Gastroesophageal sphincter (tissue), 4 donors: ENCODE results near the gene BBOX1. TPM values are rescaled to one million over a fixed set of nuclear protein-coding genes. Genes with fewer than 3 reads are reported as not detected.

Experiments
- ATAC-seq: fragments of 150-250 bp; one replicate; pipeline ENCODE4 v1.9.1; 2016; ENCODE audit warnings: mild to moderate bottlenecking, moderate library complexity
- H3K27ac ChIP-seq, 4 donors: fragments of 200-600 bp; sonication (generic) in 3 of 4; 1 replicate in 3 of 4; 2 replicates in 1 of 4; pipeline ENCODE4 v1.5.1; 2016 to 2019
- H3K27me3 ChIP-seq: fragments of 200-600 bp; sonication (generic); one replicate; pipeline ENCODE4 v1.5.1; 2019
- H3K36me3 ChIP-seq, 2 donors: fragments of 200-600 bp; sonication (generic); one replicate each; pipeline ENCODE4 v1.5.1; 2019; ENCODE audit warnings: control low read depth in 1 of 2
- H3K4me1 ChIP-seq, 3 donors: fragments of 200-600 bp; sonication (generic); 1 replicate in 2 of 3; 2 replicates in 1 of 3; pipeline ENCODE4 v1.5.1; 2016 to 2019; ENCODE audit warnings: control low read depth in 2 of 3
- H3K4me3 ChIP-seq, 2 donors: fragments of 200-600 bp; sonication (generic); one replicate each; pipeline ENCODE4 v1.5.1; 2019; ENCODE audit warnings: mild to moderate bottlenecking in 1 of 2, moderate library complexity in 1 of 2
- H3K9me3 ChIP-seq, 3 donors: fragments of 200-600 bp; sonication (generic); one replicate each; pipeline ENCODE4 v1.5.1; 2017 to 2019; ENCODE audit warnings: control low read depth in 2 of 3
- CTCF ChIP-seq, 4 experiments: fragments of 200-600 bp in 2 of 4; fragments of 450-650 bp in 2 of 4; sonication (generic) in 1 of 4; IDR thresholded peaks; one replicate each; pipeline ENCODE4 v1.5.1; 2017 to 2019; ENCODE audit warnings: antibody characterized with exemption in 4 of 4, mild to moderate bottlenecking in 2 of 4, moderate library complexity in 2 of 4
- EP300 ChIP-seq: sonication (generic); formaldehyde crosslinking; IDR thresholded peaks from one replicate; pipeline ENCODE4 v1.6.1; 2017; ENCODE audit warnings: antibody characterized with exemption, mild to moderate bottlenecking
- POLR2A ChIP-seq, 2 donors: fragments of 450-650 bp; IDR thresholded peaks; one replicate each; pipeline ENCODE4 v1.6.1; 2017; ENCODE audit warnings: antibody characterized with exemption in 2 of 2, mild to moderate bottlenecking in 2 of 2, moderate library complexity in 1 of 2
- POLR2AphosphoS5 ChIP-seq: sonication (generic); formaldehyde crosslinking; IDR thresholded peaks from one replicate; pipeline ENCODE4 v1.6.1; 2017; ENCODE audit warnings: antibody characterized with exemption
- WGBS, 2 donors: methylation state at CpG; one replicate each; pipeline ENCODE4 v1.1.5; 2018; ENCODE audit warnings: low coverage in 1 of 2; 5-methylcytosine and 5-hydroxymethylcytosine counted together
- total RNA-seq, 4 donors: library from RNA; depleted of rRNA; stranded (reverse); fragments of >200 nt; gene quantifications; one replicate each; pipeline ENCODE4 v1.1.0, GENCODE V29; 2016

BBOX1 gene
- total RNA-seq, 4 donors from 2014 or later: 0.67 to 4.4 TPM; not detected in 2

GRCh38 chr11:27018902-27019529 lies 21.6 kb upstream of the BBOX1 start:
- TF ChIP-seq CTCF (IDR thresholded peaks at IDR 0.05): no peak
- no peak for TF ChIP-seq POLR2AphosphoS5
- no peak for TF ChIP-seq POLR2A (IDR thresholded peaks at IDR 0.05)
- no peak for TF ChIP-seq EP300
- Histone ChIP-seq H3K36me3 (no peaks in the 10 kb centered on the region), H3K9me3 (no peaks in the 10 kb centered on the region), H3K4me3 (no peak overlapping the region), H3K27ac (no peak overlapping the region), H3K4me1 (peaks cover 0 to 4% (median 0%) of the 10 kb centered on the region in 3 donors), H3K27me3 (no peaks in the 10 kb centered on the region)
- no peak for ATAC-seq

- no peak for TF ChIP-seq EP300
- no peak for TF ChIP-seq POLR2A (IDR thresholded peaks at IDR 0.05)
- no peak for TF ChIP-seq POLR2AphosphoS5
- TF ChIP-seq CTCF (IDR thresholded peaks at IDR 0.05): no peak
- Histone ChIP-seq H3K9me3 (no peaks in the 10 kb centered on the region), H3K27me3 (no peaks in the 10 kb centered on the region), H3K36me3 (no peaks in the 10 kb centered on the region), H3K4me3 (no peak overlapping the region), H3K27ac (no peak overlapping the region), H3K4me1 (no peaks in the 10 kb centered on the region)
- no peak for ATAC-seq
- 55 to 58% methylated on average over 2 of the region's 2 CpGs for WGBS, 2 donors
These were observed 19.9 kb upstream of the BBOX1 start for GRCh38 chr11:27020751-27021150.

GRCh38 chr11:27022659-27023251 lies 17.9 kb upstream of the BBOX1 start:
- no peak for TF ChIP-seq CTCF (IDR thresholded peaks at IDR 0.05)
- no peak for TF ChIP-seq EP300
- no peak for TF ChIP-seq POLR2AphosphoS5
- no peak for TF ChIP-seq POLR2A (IDR thresholded peaks at IDR 0.05)
- no peaks in the 10 kb centered on the region for H3K36me3 ChIP-seq
- WGBS, 2 donors: 33 to 50% methylated on average over 1 of the region's 1 CpG
- ATAC-seq: no peak
- H3K4me3 ChIP-seq: no peak overlapping the region
- no peaks in the 10 kb centered on the region for H3K4me1 ChIP-seq
- no peak overlapping the region for H3K27ac ChIP-seq
- no peaks in the 10 kb centered on the region for H3K27me3 ChIP-seq
- H3K9me3 ChIP-seq: no peaks in the 10 kb centered on the region

GRCh38 chr11:27024865-27025264 lies 15.8 kb upstream of the BBOX1 start:
- Histone ChIP-seq H3K27ac (no peak overlapping the region), H3K36me3 (no peaks in the 10 kb centered on the region), H3K27me3 (no peaks in the 10 kb centered on the region), H3K9me3 (no peaks in the 10 kb centered on the region), H3K4me3 (no peak overlapping the region), H3K4me1 (peaks cover 0 to 6% (median 0%) of the 10 kb centered on the region in 3 donors)
- 89 to 94% methylated on average over 3 of the region's 3 CpGs for WGBS, 2 donors
- no peak for TF ChIP-seq POLR2AphosphoS5
- no peak for TF ChIP-seq EP300
- no peak for TF ChIP-seq CTCF (IDR thresholded peaks at IDR 0.05)
- no peak for TF ChIP-seq POLR2A (IDR thresholded peaks at IDR 0.05)
- ATAC-seq: no peak

- ATAC-seq: no peak
- 86 to 94% methylated on average over 5 to 6 of the region's 6 CpGs for WGBS, 2 donors
- H3K9me3 ChIP-seq: no peaks in the 10 kb centered on the region
These were observed 15.2 kb upstream of the BBOX1 start for GRCh38 chr11:27025312-27025955.

More at GRCh38 chr11:27025312-27025955, 15.2 kb upstream of the BBOX1 start:
- no peak overlapping the region for H3K4me3 ChIP-seq
- no peaks in the 10 kb centered on the region for H3K36me3 ChIP-seq
- peaks cover 0 to 6% (median 0%) of the 10 kb centered on the region in 3 donors for H3K4me1 ChIP-seq
- H3K27me3 ChIP-seq: no peaks in the 10 kb centered on the region
- H3K27ac ChIP-seq: no peak overlapping the region
- no peak for TF ChIP-seq POLR2AphosphoS5
- TF ChIP-seq CTCF (IDR thresholded peaks at IDR 0.05): no peak
- TF ChIP-seq EP300: no peak
- TF ChIP-seq POLR2A (IDR thresholded peaks at IDR 0.05): no peak
